ENCODE data around the gene ARL5C.
"Not testable (repeated sequence)": the region's sequence is repeated elsewhere in the genome, so short reads cannot be mapped to it uniquely, and the experiment has no call there.

Gene ARL5C

GRCh38 chr17:39125143-39125875, 40.7 kb downstream of the ARL5C start:
- H3K4me3 ChIP-seq (ENCODE audit: low read depth, low read length): no peak overlapping the region
- H3K4me1 ChIP-seq: no peaks in the 10 kb centered on the region
- no peaks in the 10 kb centered on the region for H3K9me3 ChIP-seq
- no peaks in the 10 kb centered on the region for H3K36me3 ChIP-seq
- H3K27me3 ChIP-seq: no peaks in the 10 kb centered on the region
- no peak for TF ChIP-seq CTCF (IDR thresholded peaks at IDR 0.05; ENCODE audit: low read depth, low read length)
- no peak for DNase-seq

- no peaks in the 10 kb centered on the region for H3K27me3 ChIP-seq
- no peak for DNase-seq
Measured at GRCh38 chr17:39123627-39124026, 42.3 kb downstream of the ARL5C start.

GRCh38 chr17:39122991-39123390, 43.0 kb downstream of the ARL5C start:
- no peak for TF ChIP-seq CTCF (IDR thresholded peaks at IDR 0.05; ENCODE audit: low read depth, low read length)
- no peaks in the 10 kb centered on the region for H3K4me1 ChIP-seq
- no peaks in the 10 kb centered on the region for H3K9me3 ChIP-seq
- DNase-seq: no peak
- no peak overlapping the region for H3K4me3 ChIP-seq (ENCODE audit: low read depth, low read length)
- H3K27me3 ChIP-seq: no peaks in the 10 kb centered on the region
- H3K36me3 ChIP-seq: no peaks in the 10 kb centered on the region

More at GRCh38 chr17:39123627-39124026, 42.3 kb downstream of the ARL5C start:
- no peaks in the 10 kb centered on the region for H3K9me3 ChIP-seq
- H3K4me1 ChIP-seq: no peaks in the 10 kb centered on the region
- H3K4me3 ChIP-seq (ENCODE audit: low read depth, low read length): no peak overlapping the region
- no peak for TF ChIP-seq CTCF (IDR thresholded peaks at IDR 0.05; ENCODE audit: low read depth, low read length)
- no peaks in the 10 kb centered on the region for H3K36me3 ChIP-seq

GRCh38 chr17:39121919-39122318, 44.0 kb downstream of the ARL5C start:
- not testable (repeated sequence) for H3K4me3 ChIP-seq (ENCODE audit: low read depth, low read length); H3K36me3 ChIP-seq; H3K9me3 ChIP-seq; H3K4me1 ChIP-seq; DNase-seq; H3K27me3 ChIP-seq

- DNase-seq: no peak
- no peaks in the 10 kb centered on the region for H3K4me1 ChIP-seq
- no peak for TF ChIP-seq CTCF (IDR thresholded peaks at IDR 0.05; ENCODE audit: low read depth, low read length)
- H3K27me3 ChIP-seq: no peaks in the 10 kb centered on the region
- no peaks in the 10 kb centered on the region for H3K9me3 ChIP-seq
- no peak overlapping the region for H3K4me3 ChIP-seq (ENCODE audit: low read depth, low read length)
- no peaks in the 10 kb centered on the region for H3K36me3 ChIP-seq
Measured at GRCh38 chr17:39118674-39119419, 47.1 kb downstream of the ARL5C start.

GRCh38 chr17:39116224-39116623, 49.7 kb downstream of the ARL5C start:
- H3K9me3 ChIP-seq: no peaks in the 10 kb centered on the region
- no peaks in the 10 kb centered on the region for H3K27me3 ChIP-seq
- no peak overlapping the region for H3K4me3 ChIP-seq (ENCODE audit: low read depth, low read length)
- H3K36me3 ChIP-seq: no peaks in the 10 kb centered on the region
- no peak for DNase-seq
- TF ChIP-seq CTCF (IDR thresholded peaks at IDR 0.05; ENCODE audit: low read depth, low read length): no peak
- no peaks in the 10 kb centered on the region for H3K4me1 ChIP-seq

All from BE2C (cell line).